ENCODE results near the gene DEFB115.

DEFB115 gene, protein sequence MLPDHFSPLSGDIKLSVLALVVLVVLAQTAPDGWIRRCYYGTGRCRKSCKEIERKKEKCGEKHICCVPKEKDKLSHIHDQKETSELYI

GRCh38 chr20:31257364-31257763 is at the start of gene DEFB115:
Gene DEFB115, plus strand, starts transcription at chr20:31257664. Its CDS starts 0 bp downstream, at chr20:31257664.
- TF ChIP-seq, protein P1, sequence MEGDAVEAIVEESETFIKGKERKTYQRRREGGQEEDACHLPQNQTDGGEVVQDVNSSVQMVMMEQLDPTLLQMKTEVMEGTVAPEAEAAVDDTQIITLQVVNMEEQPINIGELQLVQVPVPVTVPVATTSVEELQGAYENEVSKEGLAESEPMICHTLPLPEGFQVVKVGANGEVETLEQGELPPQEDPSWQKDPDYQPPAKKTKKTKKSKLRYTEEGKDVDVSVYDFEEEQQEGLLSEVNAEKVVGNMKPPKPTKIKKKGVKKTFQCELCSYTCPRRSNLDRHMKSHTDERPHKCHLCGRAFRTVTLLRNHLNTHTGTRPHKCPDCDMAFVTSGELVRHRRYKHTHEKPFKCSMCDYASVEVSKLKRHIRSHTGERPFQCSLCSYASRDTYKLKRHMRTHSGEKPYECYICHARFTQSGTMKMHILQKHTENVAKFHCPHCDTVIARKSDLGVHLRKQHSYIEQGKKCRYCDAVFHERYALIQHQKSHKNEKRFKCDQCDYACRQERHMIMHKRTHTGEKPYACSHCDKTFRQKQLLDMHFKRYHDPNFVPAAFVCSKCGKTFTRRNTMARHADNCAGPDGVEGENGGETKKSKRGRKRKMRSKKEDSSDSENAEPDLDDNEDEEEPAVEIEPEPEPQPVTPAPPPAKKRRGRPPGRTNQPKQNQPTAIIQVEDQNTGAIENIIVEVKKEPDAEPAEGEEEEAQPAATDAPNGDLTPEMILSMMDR (IDR thresholded peaks at IDR 0.05; ENCODE audit: low read depth, low read length): no peak
- no peak within 1 kb of the TSS for H3K4me3 ChIP-seq (replicated peaks in 1 of 2; ENCODE audit: low read depth in 2 of 2, low read length in 2 of 2)
- DNase-seq (ENCODE audit: low read depth in 2 of 2): no peak

DNA sequence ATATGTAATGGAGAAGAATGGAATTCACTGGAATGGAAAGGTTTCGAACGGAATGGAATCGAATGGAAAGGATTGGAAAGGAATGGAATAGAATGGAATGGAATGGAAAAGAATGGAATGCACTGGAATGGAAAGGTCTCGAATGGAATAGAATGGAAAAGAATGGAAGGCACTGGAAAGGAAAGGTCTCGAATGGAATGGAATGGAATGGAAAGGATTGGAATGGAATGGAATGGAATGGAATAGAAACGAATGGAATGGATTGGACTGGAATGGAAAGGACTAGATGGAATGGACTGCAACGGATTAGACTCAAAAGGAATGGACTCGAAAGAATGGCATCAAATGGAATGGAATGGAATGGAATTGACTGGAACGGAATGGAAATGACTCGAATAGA is 20.5 kb upstream of the DEFB115 start:
- H3K4me3 ChIP-seq (replicated peaks in 1 of 2; ENCODE audit: low read depth in 2 of 2, low read length in 2 of 2): no peak overlapping the region
- DNase-seq (ENCODE audit: low read depth in 2 of 2): no peak
- TF ChIP-seq, protein P1 (IDR thresholded peaks at IDR 0.05; ENCODE audit: low read depth, low read length): no peak

DNA sequence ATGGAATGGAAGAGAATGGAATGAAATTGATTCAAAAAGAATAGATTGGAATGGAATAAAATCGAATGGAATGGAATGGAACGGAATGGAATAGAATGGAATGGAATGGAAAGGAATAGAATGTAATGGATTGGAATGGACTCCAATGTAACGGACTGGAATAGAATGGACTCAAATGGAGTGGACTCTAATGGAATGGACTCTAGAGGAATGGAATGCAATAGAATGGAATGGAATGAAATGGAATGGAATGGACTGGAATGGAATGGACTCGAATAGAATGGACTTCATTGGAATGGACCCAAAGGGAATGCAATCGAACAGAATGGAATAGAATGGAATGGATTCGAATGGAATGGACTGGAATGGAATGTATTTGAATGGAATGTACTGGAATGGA is 19.7 kb upstream of the DEFB115 start:
- TF ChIP-seq, protein P1 (IDR thresholded peaks at IDR 0.05; ENCODE audit: low read depth, low read length): no peak
- no peak overlapping the region for H3K4me3 ChIP-seq (replicated peaks in 1 of 2; ENCODE audit: low read depth in 2 of 2, low read length in 2 of 2)
- no peak for DNase-seq (ENCODE audit: low read depth in 2 of 2)

DNA sequence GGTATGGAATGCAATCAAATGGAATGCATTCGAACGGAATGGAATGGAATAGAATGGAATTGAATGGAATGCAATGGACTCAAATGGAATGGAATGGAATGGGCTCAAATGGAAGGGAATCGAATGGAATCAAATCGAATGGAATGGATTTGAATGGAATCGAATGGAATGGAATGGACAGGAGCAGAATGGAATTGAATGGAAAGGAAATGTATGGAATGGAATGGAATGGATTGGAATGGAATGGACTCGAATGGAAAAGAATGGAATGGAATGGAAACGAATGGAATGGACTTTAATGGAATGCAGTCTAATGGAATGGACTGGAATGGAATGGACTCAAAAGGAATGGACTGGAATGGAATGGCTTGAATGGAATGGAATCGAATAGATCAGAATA is 18.3 kb upstream of the DEFB115 start:
- TF ChIP-seq, protein P1 (IDR thresholded peaks at IDR 0.05; ENCODE audit: low read depth, low read length): no peak
- no peak for DNase-seq (ENCODE audit: low read depth in 2 of 2)
- H3K4me3 ChIP-seq (replicated peaks in 1 of 2; ENCODE audit: low read depth in 2 of 2, low read length in 2 of 2): no peak overlapping the region

GRCh38 chr20:31256959-31257358 is 505 bp upstream of the DEFB115 start:
- TF ChIP-seq, protein P1 (IDR thresholded peaks at IDR 0.05; ENCODE audit: low read depth, low read length): no peak
- no peak for DNase-seq (ENCODE audit: low read depth in 2 of 2)
- no peak overlapping the region for H3K4me3 ChIP-seq (replicated peaks in 1 of 2; ENCODE audit: low read depth in 2 of 2, low read length in 2 of 2)

GRCh38 chr20:31260326-31260932 is 3.0 kb downstream of the DEFB115 start:
- TF ChIP-seq, protein P1 (IDR thresholded peaks at IDR 0.05; ENCODE audit: low read depth, low read length): peak; percentile 48
- peak in 1 of 2 donors; percentile 18 for DNase-seq (ENCODE audit: low read depth in 2 of 2)
- no peak overlapping the region for H3K4me3 ChIP-seq (replicated peaks in 1 of 2; ENCODE audit: low read depth in 2 of 2, low read length in 2 of 2)

DNA sequence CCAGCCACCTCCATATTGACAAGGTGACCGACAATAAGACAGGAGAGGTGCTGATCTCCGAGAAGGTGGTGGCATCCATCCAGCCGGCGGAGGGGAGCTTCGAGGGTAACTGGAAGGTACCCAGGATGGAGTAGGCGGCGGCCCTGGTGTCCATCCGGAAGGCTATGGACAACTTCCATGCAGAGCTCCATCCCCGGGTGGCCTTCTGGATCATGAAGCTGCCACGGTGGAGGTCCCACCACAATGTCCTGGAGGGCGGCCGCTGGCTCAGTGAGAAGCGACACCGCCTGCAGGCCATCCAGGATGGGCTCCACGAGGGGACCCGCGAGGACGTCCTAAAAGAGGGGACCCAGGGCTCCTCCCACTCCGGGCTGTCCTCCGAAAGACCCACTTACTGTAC is 17.0 kb downstream of the DEFB115 start:
- no peak overlapping the region for H3K4me3 ChIP-seq (replicated peaks in 1 of 2; ENCODE audit: low read depth in 2 of 2, low read length in 2 of 2)

More for the DNA sequence above, 17.0 kb downstream of the DEFB115 start:
- no peak for DNase-seq (ENCODE audit: low read depth in 2 of 2)
- TF ChIP-seq, protein P1 (IDR thresholded peaks at IDR 0.05; ENCODE audit: low read depth, low read length): no peak

All from cardiac fibroblast (primary cell).